Stimulated activated memory B cell treated with anti-CD40 and anti-IgM and Interleukin-4, amounts not matched to agents 10 μg/mL and 1 μg/mL and 100 μg/mL, for 72 hours (primary cell): ENCODE measurements around the gene DSCAM.
"Not testable (repeated sequence)": the region's sequence is repeated elsewhere in the genome, so short reads cannot be mapped to it uniquely, and the experiment has no call there.

ENCODE experiments used
- ATAC-seq: fragments of 150-1000 bp; cut with Tn5 transposase; 2 replicates; pipeline ENCODE4 v1.10.0; 2021
- H3K27ac Mint-ChIP-seq: one replicate; pipeline ENCODE4 v1.8.0; 2022; ENCODE audit warnings: mild to moderate bottlenecking, mixed read lengths
- H3K27me3 Mint-ChIP-seq: one replicate; pipeline ENCODE4 v1.8.0; 2022; ENCODE audit warnings: mixed read lengths
- H3K36me3 Mint-ChIP-seq: one replicate; pipeline ENCODE4 v1.8.0; 2022; ENCODE audit warnings: mixed read lengths
- H3K4me1 Mint-ChIP-seq: one replicate; pipeline ENCODE4 v1.8.0; 2022; ENCODE audit warnings: mixed read lengths
- H3K4me3 Mint-ChIP-seq: one replicate; pipeline ENCODE4 v1.8.0; 2022; ENCODE audit warnings: mild to moderate bottlenecking, moderate library complexity, mixed read lengths
- H3K9me3 Mint-ChIP-seq: one replicate; pipeline ENCODE4 v1.8.0; 2022; ENCODE audit warnings: mixed read lengths

Gene DSCAM

GRCh38 chr21:40300300-40300699, 546.7 kb downstream of the DSCAM start:
- Mint-ChIP-seq H3K4me1 (no peaks in the 10 kb centered on the region), H3K27ac (no peak overlapping the region), H3K4me3 (no peak overlapping the region), H3K9me3 (peaks cover 12% of the 10 kb centered on the region), H3K27me3 (no peaks in the 10 kb centered on the region), H3K36me3 (no peaks in the 10 kb centered on the region)
- no peak for ATAC-seq

GRCh38 chr21:40299451-40299850, 547.5 kb downstream of the DSCAM start:
- Mint-ChIP-seq H3K27ac (no peak overlapping the region), H3K9me3 (peaks cover 12% of the 10 kb centered on the region), H3K4me1 (no peaks in the 10 kb centered on the region), H3K27me3 (no peaks in the 10 kb centered on the region), H3K4me3 (no peak overlapping the region), H3K36me3 (no peaks in the 10 kb centered on the region)
- ATAC-seq = no peak

- Mint-ChIP-seq H3K27ac (no peak overlapping the region), H3K4me3 (no peak overlapping the region), H3K9me3 (peaks cover 3% of the 10 kb centered on the region), H3K4me1 (no peaks in the 10 kb centered on the region), H3K27me3 (no peaks in the 10 kb centered on the region), H3K36me3 (no peaks in the 10 kb centered on the region)
- no peak for ATAC-seq
Measured at GRCh38 chr21:40294345-40294744, 552.6 kb downstream of the DSCAM start.

- Mint-ChIP-seq H3K9me3 (peaks cover 3% of the 10 kb centered on the region), H3K36me3 (no peaks in the 10 kb centered on the region), H3K27me3 (no peaks in the 10 kb centered on the region), H3K4me3 (no peak overlapping the region), H3K27ac (no peak overlapping the region), H3K4me1 (no peaks in the 10 kb centered on the region)
- no peak for ATAC-seq
Measured at GRCh38 chr21:40291560-40291959, 555.4 kb downstream of the DSCAM start.

- ATAC-seq = no peak
- Mint-ChIP-seq H3K36me3 (no peaks in the 10 kb centered on the region), H3K4me1 (no peaks in the 10 kb centered on the region), H3K27me3 (no peaks in the 10 kb centered on the region), H3K9me3 (peaks cover 3% of the 10 kb centered on the region), H3K27ac (no peak overlapping the region), H3K4me3 (no peak overlapping the region)
Measured at GRCh38 chr21:40284409-40284808, 562.5 kb downstream of the DSCAM start.

GRCh38 chr21:40282912-40283886, 563.8 kb downstream of the DSCAM start:
- no peaks in the 10 kb centered on the region for H3K4me1 Mint-ChIP-seq

GRCh38 chr21:40278345-40278744, 568.6 kb downstream of the DSCAM start:
- no peak for ATAC-seq
- Mint-ChIP-seq H3K4me3 (no peak overlapping the region), H3K27me3 (no peaks in the 10 kb centered on the region), H3K9me3 (no peaks in the 10 kb centered on the region), H3K36me3 (no peaks in the 10 kb centered on the region), H3K4me1 (no peaks in the 10 kb centered on the region), H3K27ac (no peak overlapping the region)

More at GRCh38 chr21:40282912-40283886, 563.8 kb downstream of the DSCAM start:
- no peaks in the 10 kb centered on the region for H3K36me3 Mint-ChIP-seq
- H3K9me3 Mint-ChIP-seq = peaks cover 3% of the 10 kb centered on the region
- H3K27ac Mint-ChIP-seq = no peak overlapping the region
- H3K27me3 Mint-ChIP-seq = no peaks in the 10 kb centered on the region
- no peak overlapping the region for H3K4me3 Mint-ChIP-seq
- no peak for ATAC-seq

GRCh38 chr21:40276001-40276400, 571.0 kb downstream of the DSCAM start:
- no peak overlapping the region for H3K4me3 Mint-ChIP-seq

GRCh38 chr21:40272037-40272436, 574.9 kb downstream of the DSCAM start:
- no peak overlapping the region for H3K4me3 Mint-ChIP-seq
- no peaks in the 10 kb centered on the region for H3K27me3 Mint-ChIP-seq
- no peak overlapping the region for H3K27ac Mint-ChIP-seq
- no peaks in the 10 kb centered on the region for H3K4me1 Mint-ChIP-seq
- H3K36me3 Mint-ChIP-seq = no peaks in the 10 kb centered on the region
- ATAC-seq = no peak
- no peaks in the 10 kb centered on the region for H3K9me3 Mint-ChIP-seq

More at GRCh38 chr21:40276001-40276400, 571.0 kb downstream of the DSCAM start:
- Mint-ChIP-seq H3K9me3 (no peaks in the 10 kb centered on the region), H3K27ac (no peak overlapping the region), H3K4me1 (no peaks in the 10 kb centered on the region), H3K36me3 (no peaks in the 10 kb centered on the region), H3K27me3 (no peaks in the 10 kb centered on the region)
- no peak for ATAC-seq

- ATAC-seq = no peak
- Mint-ChIP-seq H3K27me3 (no peaks in the 10 kb centered on the region), H3K36me3 (no peaks in the 10 kb centered on the region), H3K4me3 (no peak overlapping the region), H3K4me1 (no peaks in the 10 kb centered on the region), H3K27ac (no peak overlapping the region), H3K9me3 (no peaks in the 10 kb centered on the region)
Measured at GRCh38 chr21:40271164-40271563, 575.8 kb downstream of the DSCAM start.

GRCh38 chr21:40270047-40270446, 576.9 kb downstream of the DSCAM start:
- Mint-ChIP-seq H3K36me3 (no peaks in the 10 kb centered on the region), H3K4me1 (no peaks in the 10 kb centered on the region), H3K27me3 (no peaks in the 10 kb centered on the region), H3K27ac (no peak overlapping the region), H3K4me3 (no peak overlapping the region), H3K9me3 (no peaks in the 10 kb centered on the region)
- no peak for ATAC-seq

- Mint-ChIP-seq H3K27ac (no peak overlapping the region), H3K4me3 (no peak overlapping the region), H3K9me3 (no peaks in the 10 kb centered on the region), H3K27me3 (no peaks in the 10 kb centered on the region), H3K36me3 (no peaks in the 10 kb centered on the region), H3K4me1 (no peaks in the 10 kb centered on the region)
- no peak for ATAC-seq
Measured at GRCh38 chr21:40269239-40269638, 577.7 kb downstream of the DSCAM start.

GRCh38 chr21:40258456-40258855, 588.5 kb downstream of the DSCAM start:
- ATAC-seq, H3K4me3 Mint-ChIP-seq, H3K4me1 Mint-ChIP-seq, H3K27ac Mint-ChIP-seq, H3K36me3 Mint-ChIP-seq, H3K9me3 Mint-ChIP-seq, H3K27me3 Mint-ChIP-seq: not testable (repeated sequence)

GRCh38 chr21:40257342-40257741, 589.6 kb downstream of the DSCAM start:
- Mint-ChIP-seq H3K9me3 (peaks cover 3% of the 10 kb centered on the region), H3K4me1 (no peaks in the 10 kb centered on the region), H3K36me3 (no peaks in the 10 kb centered on the region), H3K27ac (no peak overlapping the region), H3K4me3 (no peak overlapping the region), H3K27me3 (no peaks in the 10 kb centered on the region)
- ATAC-seq = no peak

GRCh38 chr21:40255518-40256444, 591.2 kb downstream of the DSCAM start:
- no peaks in the 10 kb centered on the region for H3K36me3 Mint-ChIP-seq
- no peak overlapping the region for H3K27ac Mint-ChIP-seq
- no peak for ATAC-seq
- H3K4me3 Mint-ChIP-seq = no peak overlapping the region
- peaks cover 7% of the 10 kb centered on the region for H3K9me3 Mint-ChIP-seq
- no peaks in the 10 kb centered on the region for H3K27me3 Mint-ChIP-seq
- H3K4me1 Mint-ChIP-seq = no peaks in the 10 kb centered on the region
